ENCODE measurements around the gene MRPL27.
"Not testable (repeated sequence)": the region's sequence is repeated elsewhere in the genome, so short reads cannot be mapped to it uniquely, and the experiment has no call there.

The MRPL27 gene

DNA sequence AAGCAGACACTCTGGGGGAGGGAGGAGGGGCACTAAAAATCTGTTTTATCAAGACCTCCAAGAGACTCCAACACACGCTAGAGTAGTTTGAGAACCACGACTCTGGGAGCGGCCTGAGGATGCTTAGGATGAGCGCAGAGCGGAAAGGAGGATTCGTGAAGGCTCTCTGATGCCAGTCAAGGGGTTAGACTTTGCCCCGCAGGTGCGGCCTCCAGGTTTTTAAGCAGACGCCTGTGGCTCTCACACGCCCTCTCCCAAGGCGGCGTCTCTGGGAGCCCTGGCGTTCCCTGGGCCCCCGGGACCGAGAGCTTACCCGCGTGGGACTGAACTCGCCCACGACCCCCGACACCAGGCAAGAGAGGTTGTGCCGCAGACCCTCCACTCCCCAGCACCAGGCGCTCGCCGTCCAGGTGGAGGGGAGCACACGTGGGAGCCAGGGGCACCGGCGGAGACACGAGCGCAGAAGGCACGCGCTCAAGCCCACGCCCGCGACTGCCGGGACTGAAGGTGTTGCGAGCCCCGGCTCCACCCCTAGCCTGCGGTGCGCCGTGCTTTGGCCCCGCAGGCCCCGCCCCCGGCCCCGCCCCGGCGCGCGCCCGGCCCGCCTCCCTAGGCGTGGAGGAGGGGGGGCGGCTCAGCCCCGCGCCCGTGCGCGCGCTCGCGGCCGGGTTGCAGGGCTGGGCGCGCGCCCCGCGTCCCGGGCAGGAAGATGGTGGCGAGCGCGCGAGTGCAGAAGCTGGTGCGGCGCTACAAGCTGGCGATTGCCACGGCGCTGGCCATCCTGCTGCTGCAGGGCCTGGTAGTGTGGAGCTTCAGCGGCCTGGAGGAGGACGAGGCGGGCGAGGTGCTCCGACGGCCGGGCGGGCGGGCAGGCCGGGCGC is 27.3 kb downstream of the MRPL27 start, which contains the start of gene XYLT2:
TSS of gene XYLT2 (plus strand) at position 695 of the 881 bp plus-strand sequence. CDS start at position 710, 15 bp downstream.
- peak; percentile 85 for DNase-seq (ENCODE audit: low spot score)

DNA sequence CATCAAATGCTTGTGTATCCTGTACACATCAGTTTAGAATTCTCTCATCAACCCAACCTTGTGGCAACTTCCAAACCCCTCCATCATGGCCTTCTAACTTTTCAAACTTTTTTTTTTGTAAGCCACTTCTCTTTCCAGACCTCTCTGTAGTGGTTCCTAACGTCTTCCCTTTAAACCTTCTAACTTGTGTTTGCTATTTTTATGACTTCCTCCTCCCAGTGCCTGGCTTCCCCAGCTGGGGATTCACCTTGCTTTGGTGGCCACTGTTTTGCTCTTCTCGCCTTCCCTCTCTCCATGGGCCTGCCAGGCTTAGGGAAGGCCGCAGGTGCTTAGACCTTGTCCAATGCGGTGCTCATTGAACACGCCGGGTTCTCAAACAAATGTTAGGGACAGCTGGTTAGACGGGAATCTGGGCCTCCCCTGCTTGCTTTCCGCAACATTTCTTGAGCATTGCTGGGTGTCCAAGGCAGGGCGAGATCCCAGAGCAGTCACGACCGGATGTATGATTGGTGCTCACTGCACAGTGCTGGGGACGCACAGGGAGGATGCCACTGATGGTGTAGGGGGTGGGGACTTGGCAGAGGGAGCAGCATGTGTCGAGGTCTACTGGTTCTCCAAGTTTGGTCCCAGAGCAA is 28.1 kb downstream of the MRPL27 start:
- DNase-seq (ENCODE audit: low spot score), result no peak

DNA sequence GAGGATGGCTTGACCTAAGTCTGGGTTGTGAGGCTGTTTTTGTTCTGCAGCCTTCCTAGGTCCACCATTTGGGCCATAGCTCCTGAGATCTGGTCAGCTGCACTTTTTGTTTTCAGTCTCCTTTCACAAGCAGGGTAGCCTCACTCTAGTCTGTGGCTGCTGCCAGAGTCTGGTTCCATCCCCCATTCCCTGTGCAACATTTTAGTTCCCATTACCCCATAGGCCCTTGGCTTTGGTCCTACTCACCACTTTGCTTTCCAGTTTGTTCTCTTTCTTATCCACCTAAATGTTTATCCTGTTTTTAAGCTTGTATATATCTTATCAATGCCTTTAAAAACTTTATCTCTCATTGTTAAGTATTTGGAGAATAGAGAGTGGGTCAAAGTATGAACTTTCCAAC is 33.6 kb downstream of the MRPL27 start:
- DNase-seq (ENCODE audit: low spot score), result no peak

DNA sequence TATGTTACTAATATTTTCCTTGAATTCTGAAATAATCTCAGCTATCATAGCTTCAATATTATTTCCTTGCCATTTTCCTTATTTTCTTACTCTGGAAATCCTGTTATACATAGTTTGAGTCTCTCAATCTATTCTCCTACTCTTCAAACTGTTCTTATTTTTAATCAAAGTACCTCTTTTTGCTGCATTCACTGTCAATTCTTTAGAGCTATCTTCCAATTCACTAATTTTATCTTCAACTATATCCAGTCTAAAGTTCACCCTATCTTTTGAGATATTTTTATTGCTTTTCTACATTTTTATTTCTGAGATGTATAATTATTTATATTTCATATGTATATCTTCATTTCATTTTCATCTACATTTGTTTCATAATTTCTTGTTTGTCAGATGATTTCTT is 34.3 kb downstream of the MRPL27 start:
- DNase-seq (ENCODE audit: low spot score), result no peak

DNA sequence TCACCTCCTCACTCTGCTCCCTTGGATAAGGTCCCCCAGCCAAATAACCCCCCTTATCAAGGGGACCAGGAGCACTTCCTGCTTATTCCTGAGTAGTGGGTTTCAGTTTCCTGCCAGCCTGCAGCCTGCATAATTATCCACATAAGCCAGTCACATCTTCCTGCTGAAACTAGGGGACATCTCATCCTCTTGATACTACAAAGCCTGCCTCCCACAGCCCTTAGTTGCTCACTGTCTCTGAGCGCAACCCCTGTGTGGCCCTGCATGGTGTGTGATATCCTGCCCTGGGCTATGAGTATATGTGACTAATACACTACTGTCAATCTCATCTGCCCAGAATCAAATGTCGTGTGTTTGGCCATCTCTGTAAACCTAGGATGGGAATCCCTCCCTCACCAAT is 35.0 kb downstream of the MRPL27 start:
- no peak for DNase-seq (ENCODE audit: low spot score)

DNA sequence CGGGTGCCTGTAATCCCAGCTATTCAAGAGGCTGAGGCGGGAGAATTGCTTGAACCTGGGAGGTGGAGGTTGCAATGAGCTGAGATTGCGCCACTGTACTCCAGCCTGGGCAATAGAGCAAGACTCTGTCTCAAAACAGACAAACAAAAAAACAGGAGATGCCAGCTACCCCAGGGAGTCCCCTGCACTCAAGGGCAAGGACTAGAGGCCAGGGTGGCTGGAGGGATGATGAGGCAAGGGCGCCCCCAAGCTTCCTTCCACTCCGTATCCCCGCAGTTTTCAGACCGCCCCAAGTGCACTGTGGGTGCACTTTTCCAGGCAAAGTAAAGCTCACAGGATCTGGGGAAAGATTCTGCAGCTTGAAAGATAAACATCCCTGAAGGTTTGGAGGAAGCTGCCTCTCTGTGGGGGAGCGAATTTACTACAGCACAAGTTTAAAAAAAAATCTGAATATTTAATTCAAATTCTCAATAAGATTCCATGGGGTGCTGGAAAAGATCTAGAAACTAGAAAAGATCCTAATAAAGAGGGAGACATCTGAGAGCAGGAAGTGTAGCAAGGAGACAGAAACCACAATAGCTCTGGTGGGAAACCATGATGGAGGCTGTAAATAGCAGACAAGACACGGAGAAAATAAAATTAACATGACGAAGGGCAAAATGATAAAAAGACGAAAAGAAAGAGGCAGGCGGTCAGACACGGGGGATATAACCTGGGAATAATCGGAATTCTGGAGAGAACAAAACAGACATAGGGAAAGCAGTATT is 39.5 kb downstream of the MRPL27 start:
- not testable (repeated sequence) for DNase-seq (ENCODE audit: low spot score)

DNA sequence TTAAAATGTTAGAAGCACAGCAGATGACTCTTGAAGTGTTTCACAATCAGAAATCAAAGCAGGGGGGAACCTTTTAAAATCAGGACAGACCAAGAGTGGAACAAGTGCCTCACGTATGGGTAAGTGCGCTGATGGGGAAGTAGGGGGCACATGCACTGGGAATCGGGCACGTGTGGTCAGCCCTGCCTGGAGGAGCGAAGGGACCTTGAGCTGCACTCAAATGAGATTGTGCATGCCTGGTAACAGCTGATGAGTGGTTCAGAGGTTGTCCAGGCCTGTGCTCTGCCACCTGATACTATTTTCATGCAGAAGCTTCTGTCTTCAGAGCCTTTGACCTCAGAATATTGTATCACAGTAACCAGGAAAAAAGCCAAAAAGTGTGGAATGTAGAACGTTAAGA is 40.8 kb downstream of the MRPL27 start:
- DNase-seq (ENCODE audit: low spot score), result no peak

DNA sequence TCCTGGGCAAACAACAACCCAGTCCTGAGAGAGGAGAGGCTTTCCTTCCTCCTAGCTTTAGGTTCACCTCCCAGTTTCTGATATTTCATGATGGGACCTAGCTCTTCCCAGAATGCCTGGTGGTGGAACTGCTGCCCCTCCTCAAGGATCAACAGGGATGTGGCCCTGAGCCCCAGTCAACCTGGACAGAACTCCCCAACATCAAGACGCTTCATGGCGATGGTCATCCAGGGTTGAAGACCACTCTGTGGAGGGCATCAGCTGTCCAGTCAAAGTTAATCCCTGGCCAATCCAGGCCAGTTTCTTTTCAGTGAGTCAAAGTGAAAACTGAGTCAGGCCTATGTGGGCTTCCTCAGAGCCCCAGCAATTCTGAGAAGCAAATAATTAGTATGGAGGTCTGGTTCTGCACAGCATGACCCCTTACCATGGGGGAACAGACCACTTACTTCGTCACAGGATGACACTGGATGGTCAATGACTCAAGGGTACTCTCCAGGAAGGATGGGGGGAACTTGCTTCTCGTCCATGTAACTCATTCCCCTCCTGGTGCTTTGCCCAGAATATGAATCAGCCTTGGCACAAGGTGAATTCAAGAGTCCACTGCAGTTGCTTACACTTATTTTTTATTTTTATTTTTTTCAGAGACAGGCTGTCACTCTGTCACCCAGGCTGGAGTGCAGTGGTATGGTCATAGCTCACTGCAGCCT is 41.7 kb downstream of the MRPL27 start:
- DNase-seq (ENCODE audit: low spot score), result no peak

DNA sequence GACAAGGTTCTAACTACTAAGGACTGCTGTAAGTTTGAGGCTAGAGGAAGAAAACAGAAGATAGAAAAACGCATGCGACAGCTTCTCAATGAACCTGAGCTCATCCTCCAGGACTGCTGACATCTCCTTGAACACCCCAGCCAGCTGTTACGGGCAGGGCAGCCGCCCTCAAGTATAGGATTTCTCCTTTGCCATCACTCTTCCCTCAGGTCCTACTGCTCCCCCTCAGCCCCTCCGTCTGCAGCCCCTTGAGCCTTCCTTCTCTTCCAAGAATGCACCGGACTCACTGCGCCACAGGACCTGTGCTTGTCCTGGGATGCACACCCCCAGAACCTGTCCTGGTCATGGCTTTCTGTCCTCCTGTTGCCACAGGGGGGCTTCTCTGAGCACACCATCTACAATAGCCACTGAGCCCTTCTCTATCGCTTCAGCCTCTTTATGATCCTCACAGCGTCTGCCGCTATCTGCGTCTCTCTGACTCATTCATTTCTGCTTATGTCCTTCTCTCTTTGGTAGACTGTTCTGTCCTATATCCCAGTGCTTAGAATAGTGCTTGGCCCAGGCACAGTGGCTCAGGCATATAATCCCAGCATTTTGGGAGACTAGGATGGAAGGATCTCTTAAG is 42.7 kb downstream of the MRPL27 start:
- no peak for DNase-seq (ENCODE audit: low spot score)

DNA sequence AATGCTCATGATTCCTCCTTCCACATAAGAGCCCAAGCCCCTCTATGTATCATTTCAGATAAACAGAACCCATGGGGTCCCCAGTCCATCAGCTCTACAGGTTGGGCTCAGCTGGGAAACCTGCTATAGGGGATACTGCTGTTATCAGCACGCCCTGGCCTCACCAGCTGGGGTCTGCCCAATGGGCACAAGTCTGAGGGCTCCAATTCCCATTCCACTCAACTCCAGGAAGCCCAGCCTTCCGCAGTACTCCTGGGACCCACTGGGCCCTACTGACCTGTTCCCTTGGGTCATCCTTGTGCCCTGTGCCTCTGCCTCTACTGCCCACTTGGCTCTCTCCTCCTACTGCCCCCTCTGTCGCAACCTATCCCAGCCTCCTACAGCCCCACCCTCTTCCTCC is 43.3 kb downstream of the MRPL27 start:
- no peak for DNase-seq (ENCODE audit: low spot score)

DNA sequence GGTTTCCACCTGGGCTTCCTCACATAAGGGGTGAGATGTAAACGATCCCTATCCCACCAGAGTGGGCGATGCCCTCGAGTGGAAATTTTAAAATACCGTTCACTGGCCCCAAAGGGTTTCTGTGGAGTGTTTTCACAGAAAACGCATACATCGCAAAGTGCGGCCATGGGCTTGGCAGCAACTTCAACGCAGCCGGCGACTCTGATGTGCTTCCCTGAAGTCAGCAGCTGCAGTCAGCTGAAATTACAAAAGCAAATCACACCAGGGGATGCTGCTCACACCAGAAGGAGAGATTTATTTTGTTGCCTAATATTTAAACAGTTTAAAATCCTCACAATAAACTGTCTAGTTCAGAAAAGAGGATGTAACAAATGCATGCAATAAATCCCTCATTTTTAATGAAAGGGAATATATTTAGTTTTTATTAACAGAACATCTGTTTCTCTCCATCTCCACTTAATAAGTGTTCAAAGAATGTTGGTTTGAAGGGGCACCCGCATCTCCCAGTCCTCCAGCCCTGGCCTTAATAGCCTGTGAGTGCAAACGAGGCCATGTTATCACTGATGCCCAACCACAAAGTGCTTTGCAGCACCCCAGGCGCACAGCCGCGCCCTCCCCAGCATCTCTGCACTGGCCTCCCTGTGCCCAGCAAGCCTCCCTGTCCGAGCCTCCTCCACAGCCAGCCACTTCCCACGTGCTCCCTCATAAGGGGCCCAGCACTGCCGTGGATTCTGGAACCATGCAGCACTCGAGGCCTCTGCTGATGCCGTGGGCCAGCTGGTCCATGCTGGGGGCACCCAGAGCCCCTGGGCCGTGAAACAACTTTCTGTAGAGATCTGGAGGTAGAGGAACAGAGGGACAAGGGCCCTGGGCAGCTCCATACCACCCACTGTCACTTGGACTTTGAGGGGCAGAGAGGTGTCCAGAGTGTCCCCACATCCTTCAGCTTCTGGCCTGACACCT is 44.3 kb downstream of the MRPL27 start:
- no peak for DNase-seq (ENCODE audit: low spot score)

DNA sequence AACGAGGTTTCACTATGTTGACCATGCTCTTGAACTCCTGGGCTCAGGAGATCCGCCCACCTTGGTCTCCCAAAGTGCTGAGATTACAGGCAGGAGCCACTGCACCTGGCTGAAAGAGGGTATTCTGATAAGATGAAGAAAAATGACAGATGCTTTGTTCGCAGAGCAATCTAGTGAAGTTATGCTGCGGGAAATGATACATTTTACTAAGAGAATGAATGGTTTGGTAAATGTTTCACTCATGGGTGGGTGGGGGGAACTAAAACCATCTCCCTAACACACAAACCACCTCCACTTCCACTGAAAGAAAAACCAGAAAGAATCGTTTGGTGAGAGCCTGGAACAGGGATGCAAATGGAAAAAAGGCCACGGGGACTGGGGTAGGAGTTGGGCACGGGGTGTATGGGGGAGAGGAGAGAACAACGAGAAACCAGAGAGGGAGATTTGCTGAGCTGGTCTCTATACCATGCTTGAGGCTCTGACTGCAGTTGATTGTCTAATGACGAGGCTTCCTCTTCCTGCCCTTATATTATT is 46.1 kb downstream of the MRPL27 start:
- DNase-seq (ENCODE audit: low spot score), result no peak

DNA sequence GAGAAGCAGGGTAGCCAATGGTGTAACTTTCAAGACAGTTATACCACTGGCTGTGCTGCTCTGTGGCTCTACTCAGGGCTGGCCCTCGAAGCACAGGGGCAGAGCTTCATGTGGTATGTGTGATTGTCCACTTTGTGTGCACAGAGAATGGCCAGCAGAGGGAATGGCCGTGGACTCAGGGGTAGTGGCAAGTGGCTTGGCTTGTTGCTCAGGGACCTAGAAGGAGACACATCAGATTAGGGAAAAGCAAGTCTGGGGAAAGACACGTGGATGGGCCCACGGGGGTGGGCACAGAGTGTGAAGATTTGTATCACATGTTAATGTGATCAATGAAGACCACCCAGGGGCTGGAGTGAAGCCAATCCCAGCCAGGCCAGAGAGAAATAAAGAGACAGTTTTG is 47.1 kb downstream of the MRPL27 start:
- DNase-seq (ENCODE audit: low spot score), result no peak

DNA sequence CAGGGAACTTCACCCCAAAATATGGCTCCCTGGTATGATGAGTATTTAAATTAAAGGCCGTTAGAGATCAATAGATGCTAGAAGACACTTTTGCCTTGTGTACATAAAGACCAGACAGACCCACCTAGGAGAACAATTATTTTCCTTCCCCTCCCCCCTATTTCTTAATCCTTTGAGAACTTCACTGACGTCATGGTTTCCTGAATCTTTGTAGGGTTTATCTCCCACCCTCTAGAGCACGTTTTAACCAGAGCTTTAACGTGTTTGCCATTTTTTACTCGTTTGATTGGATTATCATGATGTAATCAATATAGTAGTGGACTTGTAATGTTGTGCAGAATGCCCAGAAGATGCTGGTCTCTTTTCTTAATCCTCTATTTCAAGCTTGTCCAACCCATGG is 49.9 kb downstream of the MRPL27 start:
- DNase-seq (ENCODE audit: low spot score), result no peak

DNA sequence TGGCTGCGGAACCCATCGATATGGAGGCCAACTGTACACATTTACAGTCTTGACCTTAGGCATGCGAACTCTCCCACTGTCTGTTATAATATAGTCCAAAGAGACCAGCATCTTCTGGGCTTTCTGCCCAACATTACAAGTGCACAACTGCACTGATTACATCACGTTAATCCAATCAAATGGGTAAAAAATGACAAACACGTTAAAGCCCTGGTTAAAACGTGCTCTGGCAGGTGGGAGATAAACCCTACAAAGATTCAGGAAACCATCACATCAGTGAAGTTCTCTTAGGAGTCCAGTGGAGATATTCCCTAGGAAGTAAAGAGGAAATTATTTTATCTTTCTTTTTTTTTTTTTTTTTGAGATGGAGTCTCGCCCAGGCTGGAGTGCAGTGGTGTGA is 50.7 kb downstream of the MRPL27 start:
- DNase-seq (ENCODE audit: low spot score), result no peak

DNA sequence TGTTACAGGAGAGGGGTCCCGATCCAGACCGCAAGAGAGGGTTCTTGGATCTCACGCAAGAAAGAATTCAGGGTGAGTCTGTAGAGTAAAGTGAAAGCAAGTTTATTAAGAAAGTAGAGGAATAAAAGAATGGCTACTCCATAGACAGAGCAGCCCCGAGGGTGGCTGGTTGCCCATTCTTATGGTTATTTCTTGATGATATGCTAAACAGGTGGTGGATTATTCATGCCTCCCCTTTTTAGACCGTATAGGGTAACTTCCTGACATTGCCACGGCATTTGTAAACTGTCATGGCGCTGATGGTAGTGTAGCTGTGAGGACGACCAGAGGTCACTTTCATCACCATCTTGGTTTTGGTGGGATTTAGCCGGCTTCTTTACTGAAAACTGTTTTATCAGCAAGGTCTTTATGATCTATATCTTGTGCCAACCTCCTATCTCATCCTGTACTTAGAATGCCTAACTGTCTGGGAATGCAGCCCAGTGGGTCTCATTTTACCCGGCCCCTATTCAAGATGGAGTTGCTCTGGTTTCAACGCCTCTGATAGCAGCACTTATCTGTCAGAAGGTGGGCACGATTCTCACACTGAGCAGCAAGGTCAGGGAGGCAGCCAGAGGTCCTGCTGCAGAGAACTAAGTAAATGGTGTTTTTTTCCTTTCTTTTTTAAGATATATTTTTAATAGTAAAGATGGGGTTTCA is 53.5 kb downstream of the MRPL27 start:
- no peak for DNase-seq (ENCODE audit: low spot score)

DNA sequence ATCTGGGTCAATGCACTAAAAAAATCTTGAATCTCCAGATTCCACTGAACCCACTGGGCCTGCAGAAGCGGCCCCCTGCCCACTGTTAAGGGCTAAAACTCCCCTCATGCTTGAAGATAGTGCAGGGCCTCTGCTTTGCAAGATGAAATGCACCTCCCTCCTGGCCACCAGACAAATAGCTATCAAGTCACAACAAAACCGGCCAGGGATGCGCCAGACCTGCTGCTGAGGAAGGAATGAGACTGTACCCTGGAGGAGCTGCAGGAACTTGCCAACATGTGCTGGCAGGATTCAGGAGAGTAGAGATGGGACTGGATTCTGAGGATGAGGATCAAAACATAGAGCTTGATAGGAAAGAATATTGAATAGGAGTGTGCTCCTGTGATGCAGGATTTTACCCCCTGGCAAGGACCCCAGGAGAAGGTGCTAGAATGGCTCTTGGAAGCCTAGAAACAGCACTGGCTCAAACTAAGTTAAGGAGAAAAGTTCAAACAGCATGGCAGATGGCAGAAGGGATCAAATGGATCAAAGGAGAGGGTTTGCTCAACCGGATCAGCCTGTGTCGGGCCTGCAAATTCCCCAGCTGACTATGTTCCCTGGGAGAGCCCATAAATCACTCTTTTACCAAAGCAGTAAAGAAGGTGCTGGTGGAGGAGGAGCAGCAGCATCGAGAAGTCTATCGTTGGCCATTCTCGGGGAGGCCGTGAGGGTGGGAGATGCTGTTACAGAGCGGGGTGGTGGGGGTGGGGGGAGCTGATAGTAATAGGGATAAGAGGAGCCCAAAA is 54.3 kb downstream of the MRPL27 start:
- no peak for DNase-seq (ENCODE audit: low spot score)
